SH-SY5Y (cell line): ENCODE data around the gene DYRK2.

Experiments used
- GATA2 ChIP-seq: IDR thresholded peaks from 2 replicates; pipeline ENCODE4 v1.6.1; 2011; ENCODE audit warnings: mild to moderate bottlenecking, low read depth, low read length
- GATA3 ChIP-seq: IDR thresholded peaks from 2 replicates; pipeline ENCODE4 v1.6.1; 2011; ENCODE audit warnings: low read depth, mild to moderate bottlenecking, low read length, moderate library complexity

The DYRK2 gene

GRCh38 chr12:67633024-67633610 lies 15.4 kb upstream of the DYRK2 start:
- TF ChIP-seq GATA2, result no peak
- TF ChIP-seq GATA3, result no peak

GRCh38 chr12:67633708-67634107 lies 14.8 kb upstream of the DYRK2 start:
- TF ChIP-seq GATA3, result no peak
- TF ChIP-seq GATA2, result no peak

- TF ChIP-seq GATA2, result no peak
- no peak for TF ChIP-seq GATA3
Measured at GRCh38 chr12:67634303-67634761, 14.2 kb upstream of the DYRK2 start.

GRCh38 chr12:67637718-67638117 lies 10.8 kb upstream of the DYRK2 start:
- TF ChIP-seq GATA2 (no peak), GATA3 (no peak)

DNA sequence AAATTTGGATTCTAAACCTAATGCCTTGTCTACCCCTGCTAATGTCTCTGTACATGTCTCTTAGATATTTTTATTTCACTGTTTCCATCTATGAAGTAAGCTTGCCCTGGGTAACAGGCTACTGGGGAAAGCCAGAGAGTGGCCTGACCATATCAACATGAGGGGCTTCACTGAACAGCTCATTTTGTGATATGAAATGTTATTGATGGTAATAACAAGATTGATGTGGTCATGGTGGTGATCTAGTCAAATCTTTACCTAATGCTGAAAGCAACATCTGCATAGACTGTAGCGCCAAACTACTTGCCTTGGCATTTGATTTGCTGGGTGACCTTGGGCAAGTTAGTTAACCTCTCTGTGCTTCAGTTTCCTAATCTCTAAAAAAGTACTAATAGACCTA lies 9.9 kb upstream of the DYRK2 start:
- TF ChIP-seq GATA3 (no peak), GATA2 (no peak)

DNA sequence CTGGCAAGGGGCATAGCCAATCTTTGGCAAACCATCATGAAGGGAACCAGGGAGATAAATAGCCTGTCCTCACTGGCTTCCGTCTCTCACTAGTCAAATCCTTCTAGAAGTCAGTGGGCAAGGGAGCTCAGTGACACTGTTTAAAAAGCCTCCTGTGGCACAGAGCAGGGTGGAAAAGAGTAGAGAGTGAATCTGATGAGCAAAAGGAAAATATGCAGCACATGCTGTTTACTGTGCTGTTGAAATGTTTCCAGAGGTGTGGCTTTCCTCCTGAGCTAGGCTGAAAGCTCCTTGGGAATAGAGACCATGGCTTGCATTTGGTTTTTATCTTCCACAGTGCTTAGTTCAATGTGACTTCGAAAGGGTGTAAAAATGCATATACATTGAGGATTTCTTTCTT lies 7.7 kb upstream of the DYRK2 start:
- TF ChIP-seq GATA2 (no peak), GATA3 (no peak)

- TF ChIP-seq GATA2 (no peak), GATA3 (no peak)
Measured at GRCh38 chr12:67645126-67645525, 3.4 kb upstream of the DYRK2 start.

GRCh38 chr12:67645601-67646000 lies 2.9 kb upstream of the DYRK2 start:
- TF ChIP-seq GATA3, result no peak
- no peak for TF ChIP-seq GATA2

- TF ChIP-seq GATA2 (no peak), GATA3 (no peak)
Measured at GRCh38 chr12:67646775-67647174, 1.8 kb upstream of the DYRK2 start.

GRCh38 chr12:67647181-67647798 lies 1.3 kb upstream of the DYRK2 start:
- TF ChIP-seq GATA3, result no peak
- TF ChIP-seq GATA2, result no peak

DNA sequence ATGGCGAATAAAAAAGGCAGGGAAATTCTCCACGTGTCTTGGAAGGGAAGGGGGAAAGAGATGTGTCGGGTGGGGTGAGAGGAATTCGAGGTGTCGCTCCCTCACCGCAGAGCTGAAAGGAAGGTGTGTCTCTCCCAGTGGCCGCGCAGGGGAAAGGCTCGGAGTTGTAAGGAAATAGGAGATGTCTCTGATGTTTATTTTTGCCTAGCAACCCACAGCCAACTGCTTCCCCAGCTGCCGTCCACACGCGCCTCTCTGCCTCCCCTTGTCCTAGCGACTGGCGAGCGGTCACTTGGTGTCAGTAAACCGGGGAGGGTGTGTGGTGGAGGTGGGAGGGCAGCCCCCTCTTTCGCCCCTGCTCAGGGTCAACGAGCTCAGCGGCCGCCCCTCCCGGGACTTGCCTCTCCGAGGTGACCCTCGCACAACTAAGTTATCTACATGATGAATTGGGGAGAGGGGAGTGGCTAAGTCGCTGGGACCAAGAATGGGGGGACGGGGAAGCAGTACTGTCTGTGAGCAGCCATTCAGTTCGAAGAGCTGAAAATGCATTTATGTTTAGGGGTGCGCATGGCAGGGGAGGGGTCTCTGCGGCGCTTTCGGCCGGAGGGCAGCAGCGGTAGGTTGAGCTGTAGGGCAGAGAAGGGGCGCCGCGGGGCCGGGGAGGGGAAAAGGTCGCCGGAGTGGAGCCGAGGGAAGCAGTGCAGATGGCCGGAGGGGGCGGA lies 585 bp upstream of the DYRK2 start:
- TF ChIP-seq GATA2, result no peak
- no peak for TF ChIP-seq GATA3

DNA sequence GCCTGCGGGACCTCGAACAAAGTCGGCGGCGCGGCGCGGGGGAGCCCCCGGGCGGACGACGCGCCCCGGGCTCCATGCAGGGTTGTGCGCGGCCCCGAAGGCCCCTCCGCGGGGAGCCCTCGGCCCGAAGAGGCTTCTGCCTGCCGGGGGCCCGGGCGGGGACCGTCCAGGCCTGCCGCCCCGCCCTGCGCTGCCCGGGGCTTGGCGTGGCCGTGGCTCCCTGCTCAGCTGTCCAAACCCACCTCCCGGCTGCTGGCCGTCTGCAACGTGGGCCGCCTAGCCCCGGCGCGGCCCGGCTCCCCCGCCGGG lies 670 bp downstream of the DYRK2 start:
- TF ChIP-seq GATA2 (no peak), GATA3 (no peak)

GRCh38 chr12:67649570-67650387 lies 1.2 kb downstream of the DYRK2 start:
- no peak for TF ChIP-seq GATA3
- no peak for TF ChIP-seq GATA2

DNA sequence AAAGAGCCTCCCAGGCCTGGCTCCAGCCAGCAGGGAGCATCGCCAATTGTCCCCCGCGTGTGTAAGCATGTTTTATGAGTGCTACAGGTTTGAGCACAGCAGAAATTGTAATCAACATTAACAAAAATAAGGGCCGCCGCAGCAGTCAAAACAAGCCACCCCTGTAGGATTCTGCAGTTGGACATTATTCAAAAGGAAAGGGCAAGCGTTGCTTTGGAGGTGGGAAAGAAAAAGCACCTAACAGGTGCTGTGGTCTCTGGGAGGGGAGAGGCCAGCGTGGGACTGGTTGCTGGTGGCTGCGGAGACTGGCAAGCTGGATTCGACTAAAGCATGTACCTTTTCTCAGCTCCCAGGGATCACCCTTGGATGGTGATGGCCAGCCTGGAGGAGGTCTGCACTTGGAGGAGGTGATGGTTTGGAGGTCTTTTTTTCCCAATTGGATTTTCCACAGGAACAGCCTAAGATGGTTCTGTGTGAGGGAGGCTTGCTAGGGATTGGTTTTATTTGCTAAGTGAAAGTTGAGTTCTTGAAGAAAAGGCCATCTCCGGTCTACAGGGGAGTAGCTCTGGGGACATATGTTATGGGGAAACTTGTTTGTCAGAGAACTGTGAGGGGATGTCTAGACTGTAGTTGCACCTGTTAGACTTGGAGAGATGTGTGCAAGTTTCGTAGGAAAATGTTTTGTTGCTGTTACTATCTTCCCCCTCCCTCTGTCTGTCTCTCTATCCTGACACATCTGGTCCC lies 2.0 kb downstream of the DYRK2 start:
- TF ChIP-seq GATA3, result no peak
- TF ChIP-seq GATA2, result no peak
